GM13977 (cell line): ENCODE measurements around the gene RIPK1.
A peak's percentile ranks its signal among the peaks of the same experiment; 100 is the strongest.
"Not testable (repeated sequence)": the region's sequence is repeated elsewhere in the genome, so short reads cannot be mapped to it uniquely, and the experiment has no call there.

Experiments used
- DNase-seq: peaks from one replicate; pipeline ENCODE4 v3.0.0; 2012; ENCODE audit warnings: low spot score
- CTCF ChIP-seq: IDR thresholded peaks from 2 replicates; pipeline ENCODE4 v1.5.1; 2012; ENCODE audit warnings: mild to moderate bottlenecking, control low read depth; ENCODE audit not compliant: insufficient read depth; ENCODE audit errors: extremely low read depth, missing control alignments
- in situ Hi-C: fragments of 300-500 bp; cut with MboI; formaldehyde crosslinking; loops from one replicate; pipeline ENCODE4 v1.12.0; 2022; ENCODE audit warnings: low sequenced_read_pairs, low pct_unique_long_range_greater_than_20kb, mixed read lengths, inconsistent platforms; ENCODE audit not compliant: unreplicated experiment

RIPK1 gene

DNA sequence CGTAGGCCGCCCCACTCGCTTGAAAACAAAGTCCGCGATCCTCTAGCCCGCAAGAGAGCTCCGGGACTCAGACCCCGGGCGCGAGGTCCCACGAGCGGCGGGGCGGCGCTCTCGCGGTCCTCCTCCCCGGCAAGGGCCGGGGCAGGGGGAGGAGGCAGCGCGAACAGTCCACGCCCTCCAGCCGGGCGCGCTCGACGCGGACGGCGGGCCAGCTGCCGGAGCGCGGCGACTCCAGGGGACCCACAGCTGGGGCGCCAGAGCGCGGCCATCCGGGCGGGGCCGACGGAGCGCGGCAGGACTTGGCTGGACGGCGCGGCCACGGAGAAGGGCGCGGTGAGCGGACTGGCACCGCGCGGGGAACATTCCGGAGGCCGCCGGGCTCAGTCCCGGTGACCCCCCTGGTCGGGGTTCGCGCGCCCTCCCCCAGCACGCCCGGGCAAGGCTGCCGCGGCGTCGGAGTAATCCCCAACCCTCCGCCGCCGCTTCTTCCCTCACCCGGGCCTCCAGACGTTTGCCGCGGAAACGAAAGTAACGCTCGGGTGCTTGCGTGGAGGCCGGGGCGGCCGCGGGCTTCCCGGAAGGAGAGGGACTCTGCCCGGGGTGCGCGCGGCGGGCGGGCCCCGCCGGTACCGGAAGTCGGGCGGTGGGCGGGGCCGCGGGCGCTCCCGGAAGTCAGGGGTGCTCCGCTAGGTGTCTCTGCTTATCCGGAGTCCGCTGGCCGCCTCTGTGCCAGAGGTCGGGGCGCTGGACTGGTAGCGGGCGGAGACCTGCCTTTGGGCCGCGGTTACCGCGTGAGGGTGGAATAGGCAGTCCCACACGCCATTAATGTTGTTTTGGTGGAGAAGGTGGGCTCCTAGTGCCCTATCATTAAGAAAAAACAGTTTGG is at the start of gene RIPK1:
Gene RIPK1 (plus strand): TSS at position 166 of the 886 bp plus-strand sequence. CDS start 8,330 bp downstream, outside the sequence.
- peak; percentile 98 for DNase-seq
- peak; percentile 60 for TF ChIP-seq CTCF
- in situ Hi-C loops: no loop called here

DNA sequence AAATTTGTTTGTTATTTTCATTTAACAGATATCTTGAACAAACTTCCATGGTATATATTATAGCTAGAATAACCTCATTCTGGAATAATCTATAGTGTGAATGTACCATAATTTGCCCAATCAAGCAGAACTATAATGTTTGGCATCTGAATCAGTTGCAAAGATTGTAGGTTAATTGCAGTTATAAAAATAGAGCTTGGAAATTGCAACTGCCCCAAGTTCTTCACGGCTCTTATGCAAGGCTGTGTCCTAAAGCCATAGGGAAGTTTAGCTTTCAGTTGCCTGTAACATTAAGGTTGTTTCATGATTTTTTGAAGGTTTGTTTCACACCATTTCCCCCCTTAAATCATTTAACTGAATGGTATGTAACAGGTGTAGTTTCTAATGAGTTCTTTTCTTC is 49.2 kb upstream of the RIPK1 start:
- in situ Hi-C loops: no loop called here
- TF ChIP-seq CTCF: no peak
- DNase-seq: no peak

DNA sequence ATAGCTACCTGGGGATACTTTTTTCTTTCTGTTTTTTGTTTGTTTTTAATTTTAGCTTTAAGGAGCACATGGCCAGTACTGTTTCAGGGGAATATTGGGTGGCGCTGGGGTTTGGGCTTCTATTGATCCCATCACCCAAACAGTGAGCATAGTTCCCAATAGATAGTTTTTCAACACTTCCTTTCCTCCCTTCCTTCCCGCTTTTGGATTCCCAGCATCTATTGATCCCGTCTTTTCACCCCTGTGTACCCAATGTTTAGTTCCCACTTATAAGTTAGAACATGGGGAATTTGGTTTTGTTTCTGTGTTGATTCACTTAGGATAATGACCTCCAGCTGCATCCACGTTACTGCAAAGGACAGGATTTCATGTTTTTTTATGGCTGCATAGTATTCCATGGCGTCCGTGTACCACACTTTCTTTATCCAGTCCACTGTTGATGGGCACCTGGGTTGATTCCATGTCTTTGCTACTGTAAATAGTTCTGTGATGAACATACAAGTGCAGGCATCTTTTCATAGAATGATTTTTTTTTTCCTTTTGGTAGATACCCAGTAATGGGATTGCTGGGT is 48.5 kb upstream of the RIPK1 start:
- TF ChIP-seq CTCF: no peak
- in situ Hi-C loops: no loop called here

DNA sequence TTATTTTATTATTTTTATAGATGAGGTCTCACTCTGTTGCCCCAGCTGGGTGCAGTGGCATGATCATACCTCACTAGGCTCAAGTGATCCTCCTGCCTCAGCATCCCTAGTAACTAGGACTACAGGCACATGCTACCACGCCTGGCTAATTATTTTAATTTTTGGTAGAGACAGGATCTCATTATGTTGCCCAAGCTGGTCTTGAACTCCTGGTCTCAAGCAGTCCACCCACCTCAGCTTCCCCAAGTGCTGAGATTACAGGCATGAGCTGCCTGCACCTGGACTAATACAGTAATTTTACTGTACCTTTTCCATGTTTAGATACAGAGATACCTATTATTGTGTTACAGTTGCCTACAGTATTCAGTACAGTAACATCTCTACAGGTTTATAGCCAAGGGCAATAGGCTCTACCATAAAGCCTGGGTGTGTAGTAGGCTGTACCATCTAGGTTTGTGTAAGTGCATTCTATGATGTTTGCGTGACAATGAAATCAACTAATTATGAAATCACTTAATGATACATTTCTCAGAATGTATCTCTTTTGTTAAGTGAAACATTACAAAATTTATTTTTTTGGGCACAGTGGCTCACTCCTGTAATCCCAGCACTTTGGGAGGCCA is 47.2 kb upstream of the RIPK1 start:
- DNase-seq: not testable (repeated sequence)

More for the DNA sequence above, 48.5 kb upstream of the RIPK1 start:
- no peak for DNase-seq

GRCh38 chr6:3022765-3023662 is 45.3 kb upstream of the RIPK1 start:
- in situ Hi-C loops: no loop called here
- TF ChIP-seq CTCF: no peak
- no peak for DNase-seq

More for the DNA sequence above, 47.2 kb upstream of the RIPK1 start:
- in situ Hi-C loops: not testable (repeated sequence)

- DNase-seq: peak; percentile 87
- in situ Hi-C loops: no loop called here
- no peak for TF ChIP-seq CTCF
Observed at GRCh38 chr6:3023663-3024483, 44.4 kb upstream of the RIPK1 start.
